Stimulated activated CD8-positive, alpha-beta memory T cell treated with anti-CD3 and anti-CD28 coated beads, Interleukin-12 subunit alpha, Interleukin-12 subunit beta, amount 100 ng/mL, for 4 hours (primary cell): ENCODE results near the gene AGTR1.
"Not testable (repeated sequence)": the region's sequence is repeated elsewhere in the genome, so short reads cannot be mapped to it uniquely, and the experiment has no call there.

Experiments used
- DNase-seq: peaks from one replicate; pipeline ENCODE4 v3.0.0-alpha.2; 2020; ENCODE audit warnings: low read depth

The AGTR1 gene

GRCh38 chr3:148758303-148758884 is 60.7 kb downstream of the AGTR1 start:
- no peak for DNase-seq

- DNase-seq: no peak
These were observed 61.7 kb downstream of the AGTR1 start for GRCh38 chr3:148759430-148759829.

GRCh38 chr3:148763156-148763680 is 65.5 kb downstream of the AGTR1 start:
- no peak for DNase-seq

- DNase-seq: no peak
These were observed 66.6 kb downstream of the AGTR1 start for GRCh38 chr3:148763986-148764935.

- no peak for DNase-seq
These were observed 74.7 kb downstream of the AGTR1 start for GRCh38 chr3:148772361-148772760.

GRCh38 chr3:148772835-148773234 is 75.1 kb downstream of the AGTR1 start:
- no peak for DNase-seq

GRCh38 chr3:148773805-148774204 is 76.1 kb downstream of the AGTR1 start:
- DNase-seq: no peak

- DNase-seq: no peak
These were observed 81.2 kb downstream of the AGTR1 start for GRCh38 chr3:148778926-148779325.

- DNase-seq: not testable (repeated sequence)
These were observed 87.3 kb downstream of the AGTR1 start for GRCh38 chr3:148785026-148785425.

GRCh38 chr3:148786159-148786558 is 88.5 kb downstream of the AGTR1 start:
- DNase-seq: not testable (repeated sequence)

- no peak for DNase-seq
These were observed 91.4 kb downstream of the AGTR1 start for GRCh38 chr3:148789146-148789545.

GRCh38 chr3:148789906-148790305 is 92.2 kb downstream of the AGTR1 start:
- DNase-seq: no peak

- no peak for DNase-seq
These were observed 92.7 kb downstream of the AGTR1 start for GRCh38 chr3:148790370-148790769.

GRCh38 chr3:148790851-148791735 is 93.4 kb downstream of the AGTR1 start:
- DNase-seq: no peak

GRCh38 chr3:148791920-148792319 is 94.2 kb downstream of the AGTR1 start:
- DNase-seq: no peak

GRCh38 chr3:148792516-148792915 is 94.8 kb downstream of the AGTR1 start:
- DNase-seq: no peak
